Activated T-helper 1 cell treated with anti-CD3 and anti-CD28 coated beads, Interleukin-12 subunit alpha, Interleukin-12 subunit beta, Interleukin-2, Interleukin-4 antibody, amounts not matched to agents 30 ng/mL and 10 ng/mL and 1 ng/mL, durations not matched to agents 14 hours and 24 hours and 36 hours (primary cell): ENCODE measurements around the gene STON1. TPM values are rescaled to one million over a fixed set of nuclear protein-coding genes. Genes with fewer than 3 reads are reported as not detected.

Experiments
- DNase-seq: peaks from one replicate; pipeline ENCODE4 v3.0.0; 2021; ENCODE audit warnings: low spot score
- H3K27ac Mint-ChIP-seq: one replicate; pipeline ENCODE4 v1.8.0; 2021; ENCODE audit warnings: mild to moderate bottlenecking, mixed read lengths
- H3K27me3 Mint-ChIP-seq: one replicate; pipeline ENCODE4 v1.8.0; 2022; ENCODE audit warnings: mild to moderate bottlenecking, moderate library complexity, mixed read lengths; ENCODE audit not compliant: insufficient read depth
- H3K36me3 Mint-ChIP-seq: one replicate; pipeline ENCODE4 v1.8.0; 2021; ENCODE audit warnings: low read depth, mixed read lengths
- H3K4me1 Mint-ChIP-seq: one replicate; pipeline ENCODE4 v1.8.0; 2021; ENCODE audit warnings: low read depth, mixed read lengths
- H3K4me3 Mint-ChIP-seq: one replicate; pipeline ENCODE4 v1.8.0; 2021; ENCODE audit warnings: mild to moderate bottlenecking, moderate library complexity, mixed read lengths
- H3K9me3 Mint-ChIP-seq: one replicate; pipeline ENCODE4 v1.8.0; 2021; ENCODE audit warnings: mixed read lengths
- intact Hi-C: fragments of 100-400 bp; cut with micrococcal nuclease; formaldehyde crosslinking; loops from one replicate; pipeline ENCODE4 v1.15.1; 2024
- total RNA-seq: library from RNA; stranded (reverse); gene quantifications from 2 replicates; pipeline ENCODE4 v1.2.3, GENCODE V29; 2022

Gene STON1, protein sequence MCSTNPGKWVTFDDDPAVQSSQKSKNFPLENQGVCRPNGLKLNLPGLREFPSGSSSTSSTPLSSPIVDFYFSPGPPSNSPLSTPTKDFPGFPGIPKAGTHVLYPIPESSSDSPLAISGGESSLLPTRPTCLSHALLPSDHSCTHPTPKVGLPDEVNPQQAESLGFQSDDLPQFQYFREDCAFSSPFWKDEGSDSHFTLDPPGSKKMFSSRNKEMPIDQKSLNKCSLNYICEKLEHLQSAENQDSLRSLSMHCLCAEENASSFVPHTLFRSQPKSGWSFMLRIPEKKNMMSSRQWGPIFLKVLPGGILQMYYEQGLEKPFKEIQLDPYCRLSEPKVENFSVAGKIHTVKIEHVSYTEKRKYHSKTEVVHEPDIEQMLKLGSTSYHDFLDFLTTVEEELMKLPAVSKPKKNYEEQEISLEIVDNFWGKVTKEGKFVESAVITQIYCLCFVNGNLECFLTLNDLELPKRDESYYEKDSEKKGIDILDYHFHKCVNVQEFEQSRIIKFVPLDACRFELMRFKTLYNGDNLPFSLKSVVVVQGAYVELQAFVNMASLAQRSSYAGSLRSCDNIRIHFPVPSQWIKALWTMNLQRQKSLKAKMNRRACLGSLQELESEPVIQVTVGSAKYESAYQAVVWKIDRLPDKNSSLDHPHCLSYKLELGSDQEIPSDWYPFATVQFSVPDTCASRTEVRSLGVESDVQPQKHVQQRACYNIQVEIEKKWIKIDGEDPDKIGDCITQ
- total RNA-seq: 1.2 and 1.3 TPM in 2 replicates

DNA sequence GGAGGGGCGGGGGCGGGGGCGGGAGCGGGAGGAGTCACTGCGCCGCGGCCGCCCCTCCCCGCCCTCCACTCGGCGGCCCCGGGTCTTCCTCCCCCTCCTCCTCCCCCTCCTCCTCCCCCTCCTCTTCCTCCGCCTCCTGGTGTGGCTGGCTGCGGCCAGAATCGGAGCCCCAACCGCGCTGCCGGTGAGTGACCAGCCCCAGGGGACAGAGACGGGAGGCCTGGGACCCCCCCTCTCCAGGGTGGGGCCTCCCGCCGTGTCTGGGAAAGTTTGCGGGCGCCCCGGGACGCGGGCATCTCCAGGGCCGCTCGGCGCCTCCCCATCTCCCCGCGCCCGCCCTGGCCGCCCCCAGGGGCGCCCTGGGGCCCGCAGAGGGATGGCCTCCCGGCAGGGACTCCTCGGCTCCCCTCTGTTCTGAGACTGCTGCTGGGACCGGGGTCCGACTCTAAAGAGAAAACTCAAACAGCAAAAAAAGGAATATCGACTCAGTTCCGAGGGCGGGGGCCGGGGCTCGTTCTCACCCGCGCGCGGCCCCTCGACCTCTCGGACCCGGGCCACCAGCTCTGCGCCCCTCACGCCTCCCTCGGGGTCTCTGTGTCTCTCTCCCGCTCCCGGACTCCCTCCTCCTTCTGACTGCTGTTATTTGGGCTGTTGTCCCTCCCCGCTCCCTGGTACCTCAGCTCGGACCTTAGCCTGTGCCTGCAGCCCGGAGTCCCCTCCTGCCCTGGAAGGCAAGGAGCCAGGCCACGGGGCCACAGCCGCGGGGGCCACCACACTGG, at the start of gene STON1:
Gene STON1, plus strand, starts transcription at position 122 of the 779 bp plus-strand sequence. CDS start 50,480 bp downstream, outside the sequence.
- no peaks in the 10 kb centered on the region for H3K9me3 Mint-ChIP-seq
- H3K36me3 Mint-ChIP-seq: peaks cover 7% of the 10 kb centered on the region
- H3K4me1 Mint-ChIP-seq: peaks cover 11% of the 10 kb centered on the region
- intact Hi-C loops: no loop called here
- DNase-seq: no peak
- H3K27me3 Mint-ChIP-seq: peaks cover 12% of the 10 kb centered on the region
- H3K27ac Mint-ChIP-seq: peak within 1 kb of the TSS; percentile 62
- peak within 1 kb of the TSS; percentile 85 for H3K4me3 Mint-ChIP-seq

DNA sequence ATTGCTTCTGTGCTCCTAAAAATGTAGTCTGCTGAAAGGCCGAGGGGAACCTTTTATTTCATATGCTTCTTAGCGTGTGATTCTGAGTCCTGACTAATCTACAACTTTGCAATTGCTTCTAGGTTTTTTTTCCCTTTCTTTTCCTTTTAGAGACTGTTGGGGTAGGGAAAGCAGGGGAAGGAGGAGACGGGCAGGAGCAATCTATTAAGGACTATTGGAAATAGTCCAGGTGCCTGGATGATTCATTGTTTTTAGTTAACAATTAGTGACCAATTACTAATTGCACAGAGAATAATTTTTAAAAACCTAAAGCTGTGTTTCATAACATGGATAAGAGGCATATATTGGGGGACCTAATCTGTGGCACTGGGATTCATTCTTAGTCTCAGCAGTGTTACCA, 49.4 kb upstream of the STON1 start:
- no peaks in the 10 kb centered on the region for H3K27me3 Mint-ChIP-seq
- H3K27ac Mint-ChIP-seq: no peak overlapping the region
- intact Hi-C loops: no loop called here
- no peak for DNase-seq
- H3K4me3 Mint-ChIP-seq: no peak overlapping the region
- H3K4me1 Mint-ChIP-seq: no peaks in the 10 kb centered on the region
- peaks cover 38% of the 10 kb centered on the region for H3K36me3 Mint-ChIP-seq
- H3K9me3 Mint-ChIP-seq: no peaks in the 10 kb centered on the region

DNA sequence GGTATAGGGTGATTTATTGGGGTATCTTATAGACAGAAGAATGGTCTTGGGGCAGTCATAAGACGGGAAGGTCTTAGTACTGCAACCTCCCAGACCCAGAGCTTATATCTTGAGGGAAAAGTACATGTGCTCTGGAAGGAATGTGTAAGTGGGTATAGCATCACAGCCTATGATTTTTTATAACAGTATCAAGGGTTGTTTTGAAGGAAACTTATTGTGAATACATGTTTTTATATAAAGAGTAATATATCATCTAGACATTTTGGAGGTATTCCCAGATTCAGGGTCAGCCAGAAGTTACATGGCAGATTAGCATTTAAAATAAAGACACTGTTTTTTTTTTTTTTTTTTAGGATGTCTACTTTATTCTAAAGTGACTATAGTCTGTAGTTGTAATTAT, 47.6 kb upstream of the STON1 start:
- Mint-ChIP-seq H3K9me3 (no peaks in the 10 kb centered on the region), H3K4me3 (no peak overlapping the region), H3K36me3 (peaks cover 41% of the 10 kb centered on the region), H3K27me3 (no peaks in the 10 kb centered on the region), H3K27ac (no peak overlapping the region), H3K4me1 (no peaks in the 10 kb centered on the region)
- intact Hi-C loops: no loop called here
- DNase-seq: no peak

DNA sequence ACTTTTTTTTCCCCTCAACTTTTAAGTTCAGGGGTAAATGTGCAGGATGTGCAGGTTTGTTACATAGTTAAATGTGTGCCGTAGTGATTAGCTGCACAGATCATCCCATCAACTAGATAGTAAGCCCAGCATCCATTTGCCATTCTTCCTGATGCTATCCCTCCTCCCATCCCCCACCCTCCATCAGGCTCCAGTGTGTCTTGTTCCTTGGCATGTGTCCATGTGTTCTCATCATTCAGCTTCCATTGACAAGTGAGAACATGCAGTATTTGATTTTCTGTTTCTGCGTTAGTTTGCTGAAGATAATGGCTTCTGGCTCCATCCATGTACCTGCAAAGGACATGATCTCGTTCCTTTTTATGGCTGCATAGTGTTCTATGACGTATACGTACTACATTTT, 47.2 kb upstream of the STON1 start:
- Mint-ChIP-seq H3K9me3 (no peaks in the 10 kb centered on the region), H3K36me3 (peaks cover 41% of the 10 kb centered on the region), H3K4me3 (no peak overlapping the region), H3K4me1 (no peaks in the 10 kb centered on the region), H3K27me3 (no peaks in the 10 kb centered on the region), H3K27ac (no peak overlapping the region)
- no peak for DNase-seq
- intact Hi-C loops: no loop called here

DNA sequence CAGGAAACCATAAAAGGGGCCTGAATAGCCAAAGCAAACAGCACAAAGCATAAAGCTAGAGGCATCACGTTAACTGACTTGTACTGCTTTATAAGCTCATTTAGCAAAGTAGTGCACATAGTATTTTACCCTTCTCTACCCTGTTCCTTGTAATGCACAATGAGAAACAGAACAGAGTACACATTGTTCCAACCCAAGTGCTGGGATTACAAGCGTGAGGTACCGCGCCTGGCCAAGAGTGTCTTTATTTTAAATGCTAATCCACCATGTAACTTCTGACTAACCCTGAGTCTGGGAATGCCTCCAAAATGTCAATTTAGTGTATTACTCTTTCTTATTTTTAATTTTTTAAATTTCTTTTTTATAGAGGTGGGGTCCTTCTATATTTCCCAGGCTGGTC, 46.4 kb upstream of the STON1 start:
- H3K9me3 Mint-ChIP-seq: no peaks in the 10 kb centered on the region
- peaks cover 36% of the 10 kb centered on the region for H3K36me3 Mint-ChIP-seq
- H3K27me3 Mint-ChIP-seq: no peaks in the 10 kb centered on the region

DNA sequence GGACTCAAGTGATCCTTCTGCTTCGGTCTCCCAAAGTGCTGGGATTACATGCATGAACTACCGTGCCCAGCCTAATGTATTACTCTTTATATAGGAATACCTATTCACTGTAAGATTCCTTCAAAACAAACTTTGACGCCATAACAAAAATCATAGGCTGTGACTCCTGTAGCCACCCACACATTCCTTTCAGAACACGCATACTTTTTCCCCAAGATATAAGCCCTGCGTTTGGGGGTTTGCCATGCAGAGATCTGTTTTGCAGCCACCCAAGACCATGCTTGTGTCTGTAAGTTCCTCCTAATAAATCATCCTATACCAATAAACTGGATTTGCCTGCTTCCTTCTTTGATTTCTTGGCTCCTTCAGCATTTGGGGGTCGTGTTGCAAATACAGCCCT, 46.0 kb upstream of the STON1 start:
- no peaks in the 10 kb centered on the region for H3K9me3 Mint-ChIP-seq
- H3K27me3 Mint-ChIP-seq: no peaks in the 10 kb centered on the region
- intact Hi-C loops: no loop called here
- DNase-seq: no peak
- H3K4me1 Mint-ChIP-seq: no peaks in the 10 kb centered on the region
- H3K27ac Mint-ChIP-seq: no peak overlapping the region
- H3K36me3 Mint-ChIP-seq: peaks cover 34% of the 10 kb centered on the region
- no peak overlapping the region for H3K4me3 Mint-ChIP-seq

More for the DNA sequence above, 46.4 kb upstream of the STON1 start:
- no peak for DNase-seq
- H3K27ac Mint-ChIP-seq: no peak overlapping the region
- intact Hi-C loops: no loop called here
- H3K4me1 Mint-ChIP-seq: no peaks in the 10 kb centered on the region
- H3K4me3 Mint-ChIP-seq: no peak overlapping the region

DNA sequence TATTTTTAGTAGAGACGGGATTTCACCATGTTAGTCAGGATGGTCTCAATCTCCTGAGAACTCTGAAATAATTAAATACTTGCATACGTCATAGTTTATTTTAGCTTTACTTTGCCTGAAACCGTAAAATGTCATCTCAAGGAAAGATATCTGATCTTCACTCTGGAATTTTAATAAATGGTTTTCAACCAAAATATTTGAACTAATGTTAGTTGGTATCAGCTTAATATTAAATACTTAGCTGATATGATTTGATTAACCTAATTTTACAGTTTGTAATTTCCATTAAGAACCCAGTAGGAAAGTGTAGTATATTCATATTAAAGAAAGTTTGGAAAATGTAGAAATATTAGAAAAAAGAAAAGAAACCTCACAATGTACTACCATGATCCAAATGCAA, 41.4 kb upstream of the STON1 start:
- no peaks in the 10 kb centered on the region for H3K27me3 Mint-ChIP-seq
- no peak overlapping the region for H3K4me3 Mint-ChIP-seq
- no peak for DNase-seq
- no peaks in the 10 kb centered on the region for H3K4me1 Mint-ChIP-seq
- no peaks in the 10 kb centered on the region for H3K9me3 Mint-ChIP-seq
- H3K36me3 Mint-ChIP-seq: peaks cover 23% of the 10 kb centered on the region
- H3K27ac Mint-ChIP-seq: no peak overlapping the region
- intact Hi-C loops: no loop called here

DNA sequence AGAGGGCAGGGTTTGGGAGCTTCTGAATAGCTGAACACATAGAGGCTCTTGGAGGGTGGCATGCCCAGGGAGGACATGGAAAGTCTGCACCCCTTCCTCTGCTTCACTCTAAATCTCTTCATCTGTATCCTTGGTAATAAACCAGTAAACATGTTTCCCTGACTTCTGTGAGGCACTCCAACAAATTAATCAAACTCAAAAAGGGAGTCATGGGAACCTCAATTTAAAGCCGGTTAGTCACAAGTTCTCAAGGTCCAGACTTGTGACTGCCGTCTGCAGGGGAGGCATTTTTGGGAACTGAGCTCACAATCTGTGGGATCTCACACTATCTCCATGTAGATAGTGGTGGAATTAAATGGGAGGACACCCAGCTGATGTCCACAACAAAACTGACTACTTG, 33.1 kb upstream of the STON1 start:
- Mint-ChIP-seq H3K4me1 (no peaks in the 10 kb centered on the region), H3K36me3 (peaks cover 36% of the 10 kb centered on the region), H3K27me3 (no peaks in the 10 kb centered on the region), H3K9me3 (no peaks in the 10 kb centered on the region), H3K4me3 (no peak overlapping the region), H3K27ac (no peak overlapping the region)
- intact Hi-C loops: no loop called here
- DNase-seq: no peak

DNA sequence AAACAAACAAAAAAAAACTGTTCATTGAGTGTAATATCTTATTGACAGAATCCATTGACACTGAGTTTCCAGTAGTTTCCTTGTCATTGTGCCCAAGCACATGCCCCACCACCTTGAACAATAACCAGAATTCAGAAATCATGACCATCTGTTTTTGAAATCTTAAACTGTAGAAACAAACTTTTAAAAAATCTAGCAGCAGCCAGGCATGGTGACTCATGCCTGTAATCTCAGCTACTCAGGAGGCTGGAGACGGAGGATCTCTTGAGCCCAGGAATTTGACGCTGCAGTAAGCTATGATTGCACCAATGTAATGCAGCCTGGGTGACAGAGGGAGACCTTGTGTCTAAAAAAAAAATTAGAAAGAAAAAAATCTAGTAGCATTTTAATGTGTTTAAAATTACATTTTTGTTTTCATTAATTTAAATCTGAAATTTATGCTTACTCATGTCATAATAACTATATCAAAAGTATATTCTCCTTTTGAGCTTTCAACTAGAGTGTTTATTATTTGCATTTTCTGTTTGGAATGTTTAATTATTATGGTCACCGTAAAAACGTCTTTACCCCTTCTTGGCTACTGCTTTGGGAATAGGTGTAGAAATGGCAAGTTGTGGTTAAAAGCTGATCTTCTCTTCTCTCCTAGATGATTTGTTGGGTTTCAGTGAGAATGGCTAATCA, 25.2 kb upstream of the STON1 start:
- no peak overlapping the region for H3K27ac Mint-ChIP-seq
- peaks cover 13% of the 10 kb centered on the region for H3K4me1 Mint-ChIP-seq
- H3K9me3 Mint-ChIP-seq: no peaks in the 10 kb centered on the region
- H3K4me3 Mint-ChIP-seq: no peak overlapping the region
- H3K36me3 Mint-ChIP-seq: peaks cover 29% of the 10 kb centered on the region
- intact Hi-C loops: no loop called here
- H3K27me3 Mint-ChIP-seq: no peaks in the 10 kb centered on the region
- DNase-seq: no peak

DNA sequence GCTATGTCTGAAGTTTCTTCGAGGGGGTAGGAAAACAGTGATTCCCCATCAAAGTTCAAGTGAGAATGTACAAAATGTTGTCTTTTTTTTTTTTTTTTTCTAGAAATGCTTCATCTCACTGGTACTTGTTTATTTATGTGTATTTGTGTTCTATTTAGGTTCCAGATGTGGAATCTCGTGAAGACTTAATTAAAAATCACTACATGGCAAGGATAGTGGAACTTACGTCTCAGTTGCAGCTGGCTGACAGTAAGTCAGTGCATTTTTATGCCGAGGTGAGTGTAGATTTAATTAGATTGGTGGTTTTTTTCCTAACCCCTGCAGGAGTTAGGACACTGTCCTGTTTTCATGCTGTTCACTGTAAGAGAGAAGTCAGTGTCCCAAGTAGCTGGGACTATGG, 22.8 kb upstream of the STON1 start:
- intact Hi-C loops: no loop called here
- Mint-ChIP-seq H3K27me3 (no peaks in the 10 kb centered on the region), H3K4me3 (no peak overlapping the region), H3K4me1 (peaks cover 21% of the 10 kb centered on the region), H3K9me3 (no peaks in the 10 kb centered on the region), H3K27ac (peak overlapping the region; percentile 26), H3K36me3 (peaks cover 34% of the 10 kb centered on the region)
- DNase-seq: no peak

DNA sequence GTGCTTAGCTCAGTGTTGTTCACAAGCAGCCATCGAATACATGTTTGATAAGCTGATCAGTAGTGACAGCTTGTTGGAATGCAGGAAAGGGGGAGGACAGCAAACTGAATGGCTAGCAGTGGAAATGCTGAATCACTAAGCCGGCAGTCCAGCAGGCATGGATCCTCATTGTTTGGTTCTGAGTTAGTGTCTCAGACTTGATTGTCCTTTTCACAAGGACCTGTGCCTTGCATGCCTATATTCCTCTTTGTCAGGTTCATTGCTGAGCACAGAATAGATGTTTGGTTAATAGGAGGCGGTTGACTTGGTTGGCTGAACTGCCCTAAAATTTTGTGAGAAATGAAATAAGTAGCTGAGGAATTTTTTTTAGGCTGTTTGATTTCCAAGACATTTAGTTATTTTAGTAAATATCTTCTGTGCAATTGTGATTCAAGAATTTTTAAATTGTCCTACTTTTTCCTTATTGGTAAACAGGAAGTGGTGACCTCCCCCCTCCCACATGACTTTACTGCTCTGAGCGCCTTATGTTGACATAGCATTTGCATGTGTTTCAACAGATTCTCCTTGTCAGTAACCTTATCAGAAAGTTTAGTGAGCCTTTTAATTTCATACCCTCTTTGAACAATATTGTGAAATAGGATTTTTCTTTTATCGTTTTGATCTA, 21.4 kb upstream of the STON1 start:
- Mint-ChIP-seq H3K27me3 (no peaks in the 10 kb centered on the region), H3K27ac (peak overlapping the region; percentile 71), H3K4me3 (no peak overlapping the region), H3K9me3 (no peaks in the 10 kb centered on the region), H3K36me3 (peaks cover 41% of the 10 kb centered on the region), H3K4me1 (peaks cover 21% of the 10 kb centered on the region)
- no peak for DNase-seq
- intact Hi-C loops: no loop called here

DNA sequence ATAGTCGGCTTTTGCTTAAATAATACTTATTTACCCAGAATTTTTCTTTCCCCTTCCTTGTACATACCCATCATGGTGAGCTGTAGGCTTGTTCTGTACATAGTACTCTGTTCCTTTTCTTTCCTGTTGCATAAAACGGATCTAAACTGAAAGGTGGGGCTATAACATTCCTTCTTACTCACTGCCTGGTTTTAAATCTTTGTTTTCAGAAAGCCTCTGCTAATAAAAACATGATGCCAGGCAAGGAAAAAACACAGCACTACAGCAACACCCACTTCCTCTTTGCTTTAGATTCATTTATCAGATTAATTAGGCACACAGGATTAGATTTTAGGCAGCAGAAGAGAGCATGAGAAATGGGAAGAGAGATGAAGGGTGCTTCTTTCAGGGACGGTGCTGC, 19.6 kb upstream of the STON1 start:
- peak overlapping the region; percentile 61 for H3K27ac Mint-ChIP-seq
- no peaks in the 10 kb centered on the region for H3K9me3 Mint-ChIP-seq
- no peak for DNase-seq
- no peaks in the 10 kb centered on the region for H3K27me3 Mint-ChIP-seq
- peaks cover 45% of the 10 kb centered on the region for H3K36me3 Mint-ChIP-seq
- intact Hi-C loops: no loop called here
- H3K4me1 Mint-ChIP-seq: peaks cover 21% of the 10 kb centered on the region
- no peak overlapping the region for H3K4me3 Mint-ChIP-seq
